ENCODE data around the gene TRIM15.

Gene TRIM15

DNA sequence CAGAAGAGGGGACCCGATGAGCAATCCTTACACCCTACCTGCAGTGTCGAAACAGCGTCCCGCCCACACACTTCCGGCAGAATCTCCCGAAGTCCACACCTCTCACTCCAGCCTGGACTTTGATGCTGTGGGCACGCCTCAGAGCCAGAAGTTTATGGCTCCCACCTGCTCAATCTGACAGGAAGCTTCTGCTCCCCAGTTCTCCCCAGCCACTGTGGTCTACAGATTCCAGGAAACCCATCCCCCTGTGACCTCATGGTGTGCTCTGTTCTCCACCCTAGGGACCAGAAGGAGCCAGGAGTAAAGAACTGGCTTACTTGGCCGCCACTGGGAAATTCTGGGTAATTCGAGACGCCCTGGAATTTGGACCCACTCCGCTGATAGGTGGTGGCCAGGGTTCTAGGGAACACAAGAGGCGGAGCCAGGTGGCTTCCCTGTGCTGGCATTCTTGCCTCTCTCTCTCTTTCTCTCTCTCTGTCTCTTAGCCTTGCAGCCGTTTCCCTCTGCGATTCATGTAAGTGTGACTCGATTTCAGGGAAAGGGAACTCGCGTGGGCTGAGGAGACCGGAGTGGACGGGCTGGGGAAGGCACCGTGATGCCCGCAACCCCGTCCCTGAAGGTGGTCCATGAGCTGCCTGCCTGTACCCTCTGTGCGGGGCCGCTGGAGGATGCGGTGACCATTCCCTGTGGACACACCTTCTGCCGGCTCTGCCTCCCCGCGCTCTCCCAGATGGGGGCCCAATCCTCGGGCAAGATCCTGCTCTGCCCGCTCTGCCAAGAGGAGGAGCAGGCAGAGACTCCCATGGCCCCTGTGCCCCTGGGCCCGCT, at the start of gene TRIM15 (continued):
- TF ChIP-seq SP3 (tag by site-specific recombination; IDR thresholded peaks at IDR 0.05) (peak; percentile 46), ZFP37 (tag by site-specific recombination; IDR thresholded peaks at IDR 0.05) (peak; percentile 12; the same call in 1 of the 2 replicates), ZNF600 (tag by site-specific recombination; IDR thresholded peaks at IDR 0.05) (peak; percentile 35; the same call in 1 of the 2 replicates), ZNF10 (tag by site-specific recombination; IDR thresholded peaks at IDR 0.05) (peak; percentile 4; the same call in 1 of the 2 replicates), GLI2 (tag by site-specific recombination; IDR thresholded peaks at IDR 0.05; ENCODE audit: borderline replicate concordance, low read depth) (no peak), ZBTB17 (tag by site-specific recombination; IDR thresholded peaks at IDR 0.05) (peak; percentile 49; the same call in 1 of the 2 replicates)
- TF ChIP-seq, protein P1, sequence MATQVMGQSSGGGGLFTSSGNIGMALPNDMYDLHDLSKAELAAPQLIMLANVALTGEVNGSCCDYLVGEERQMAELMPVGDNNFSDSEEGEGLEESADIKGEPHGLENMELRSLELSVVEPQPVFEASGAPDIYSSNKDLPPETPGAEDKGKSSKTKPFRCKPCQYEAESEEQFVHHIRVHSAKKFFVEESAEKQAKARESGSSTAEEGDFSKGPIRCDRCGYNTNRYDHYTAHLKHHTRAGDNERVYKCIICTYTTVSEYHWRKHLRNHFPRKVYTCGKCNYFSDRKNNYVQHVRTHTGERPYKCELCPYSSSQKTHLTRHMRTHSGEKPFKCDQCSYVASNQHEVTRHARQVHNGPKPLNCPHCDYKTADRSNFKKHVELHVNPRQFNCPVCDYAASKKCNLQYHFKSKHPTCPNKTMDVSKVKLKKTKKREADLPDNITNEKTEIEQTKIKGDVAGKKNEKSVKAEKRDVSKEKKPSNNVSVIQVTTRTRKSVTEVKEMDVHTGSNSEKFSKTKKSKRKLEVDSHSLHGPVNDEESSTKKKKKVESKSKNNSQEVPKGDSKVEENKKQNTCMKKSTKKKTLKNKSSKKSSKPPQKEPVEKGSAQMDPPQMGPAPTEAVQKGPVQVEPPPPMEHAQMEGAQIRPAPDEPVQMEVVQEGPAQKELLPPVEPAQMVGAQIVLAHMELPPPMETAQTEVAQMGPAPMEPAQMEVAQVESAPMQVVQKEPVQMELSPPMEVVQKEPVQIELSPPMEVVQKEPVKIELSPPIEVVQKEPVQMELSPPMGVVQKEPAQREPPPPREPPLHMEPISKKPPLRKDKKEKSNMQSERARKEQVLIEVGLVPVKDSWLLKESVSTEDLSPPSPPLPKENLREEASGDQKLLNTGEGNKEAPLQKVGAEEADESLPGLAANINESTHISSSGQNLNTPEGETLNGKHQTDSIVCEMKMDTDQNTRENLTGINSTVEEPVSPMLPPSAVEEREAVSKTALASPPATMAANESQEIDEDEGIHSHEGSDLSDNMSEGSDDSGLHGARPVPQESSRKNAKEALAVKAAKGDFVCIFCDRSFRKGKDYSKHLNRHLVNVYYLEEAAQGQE (tag by site-specific recombination; IDR thresholded peaks at IDR 0.05) = 0 out of 2 replicates have a peak, but pooled peaks have one; percentile 3
- TF ChIP-seq, protein P2, sequence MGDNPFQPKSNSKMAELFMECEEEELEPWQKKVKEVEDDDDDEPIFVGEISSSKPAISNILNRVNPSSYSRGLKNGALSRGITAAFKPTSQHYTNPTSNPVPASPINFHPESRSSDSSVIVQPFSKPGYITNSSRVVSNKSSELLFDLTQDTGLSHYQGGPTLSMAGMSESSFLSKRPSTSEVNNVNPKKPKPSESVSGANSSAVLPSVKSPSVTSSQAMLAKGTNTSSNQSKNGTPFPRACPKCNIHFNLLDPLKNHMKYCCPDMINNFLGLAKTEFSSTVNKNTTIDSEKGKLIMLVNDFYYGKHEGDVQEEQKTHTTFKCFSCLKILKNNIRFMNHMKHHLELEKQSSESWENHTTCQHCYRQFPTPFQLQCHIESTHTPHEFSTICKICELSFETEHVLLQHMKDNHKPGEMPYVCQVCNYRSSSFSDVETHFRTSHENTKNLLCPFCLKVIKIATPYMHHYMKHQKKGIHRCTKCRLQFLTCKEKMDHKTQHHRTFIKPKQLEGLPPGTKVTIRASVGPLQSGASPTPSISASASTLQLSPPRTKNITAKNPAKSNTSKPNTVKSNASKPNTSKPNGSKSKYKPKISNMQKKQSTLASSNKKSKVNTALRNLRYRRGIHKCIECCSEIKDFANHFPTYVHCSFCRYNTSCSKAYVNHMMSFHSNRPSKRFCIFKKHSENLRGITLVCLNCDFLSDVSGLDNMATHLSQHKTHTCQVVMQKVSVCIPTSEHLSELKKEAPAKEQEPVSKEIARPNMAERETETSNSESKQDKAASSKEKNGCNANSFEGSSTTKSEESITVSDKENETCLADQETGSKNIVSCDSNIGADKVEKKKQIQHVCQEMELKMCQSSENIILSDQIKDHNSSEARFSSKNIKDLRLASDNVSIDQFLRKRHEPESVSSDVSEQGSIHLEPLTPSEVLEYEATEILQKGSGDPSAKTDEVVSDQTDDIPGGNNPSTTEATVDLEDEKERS (tag by site-specific recombination; IDR thresholded peaks at IDR 0.05) = no peak
- TF ChIP-seq, protein P3, sequence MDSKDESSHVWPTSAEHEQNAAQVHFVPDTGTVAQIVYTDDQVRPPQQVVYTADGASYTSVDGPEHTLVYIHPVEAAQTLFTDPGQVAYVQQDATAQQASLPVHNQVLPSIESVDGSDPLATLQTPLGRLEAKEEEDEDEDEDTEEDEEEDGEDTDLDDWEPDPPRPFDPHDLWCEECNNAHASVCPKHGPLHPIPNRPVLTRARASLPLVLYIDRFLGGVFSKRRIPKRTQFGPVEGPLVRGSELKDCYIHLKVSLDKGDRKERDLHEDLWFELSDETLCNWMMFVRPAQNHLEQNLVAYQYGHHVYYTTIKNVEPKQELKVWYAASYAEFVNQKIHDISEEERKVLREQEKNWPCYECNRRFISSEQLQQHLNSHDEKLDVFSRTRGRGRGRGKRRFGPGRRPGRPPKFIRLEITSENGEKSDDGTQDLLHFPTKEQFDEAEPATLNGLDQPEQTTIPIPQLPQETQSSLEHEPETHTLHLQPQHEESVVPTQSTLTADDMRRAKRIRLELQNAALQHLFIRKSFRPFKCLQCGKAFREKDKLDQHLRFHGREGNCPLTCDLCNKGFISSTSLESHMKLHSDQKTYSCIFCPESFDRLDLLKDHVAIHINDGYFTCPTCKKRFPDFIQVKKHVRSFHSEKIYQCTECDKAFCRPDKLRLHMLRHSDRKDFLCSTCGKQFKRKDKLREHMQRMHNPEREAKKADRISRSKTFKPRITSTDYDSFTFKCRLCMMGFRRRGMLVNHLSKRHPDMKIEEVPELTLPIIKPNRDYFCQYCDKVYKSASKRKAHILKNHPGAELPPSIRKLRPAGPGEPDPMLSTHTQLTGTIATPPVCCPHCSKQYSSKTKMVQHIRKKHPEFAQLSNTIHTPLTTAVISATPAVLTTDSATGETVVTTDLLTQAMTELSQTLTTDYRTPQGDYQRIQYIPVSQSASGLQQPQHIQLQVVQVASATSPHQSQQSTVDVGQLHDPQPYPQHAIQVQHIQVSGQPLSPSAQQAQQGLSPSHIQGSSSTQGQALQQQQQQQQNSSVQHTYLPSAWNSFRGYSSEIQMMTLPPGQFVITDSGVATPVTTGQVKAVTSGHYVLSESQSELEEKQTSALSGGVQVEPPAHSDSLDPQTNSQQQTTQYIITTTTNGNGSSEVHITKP (tag by site-specific recombination; IDR thresholded peaks at IDR 0.05) = peak; percentile 65

DNA sequence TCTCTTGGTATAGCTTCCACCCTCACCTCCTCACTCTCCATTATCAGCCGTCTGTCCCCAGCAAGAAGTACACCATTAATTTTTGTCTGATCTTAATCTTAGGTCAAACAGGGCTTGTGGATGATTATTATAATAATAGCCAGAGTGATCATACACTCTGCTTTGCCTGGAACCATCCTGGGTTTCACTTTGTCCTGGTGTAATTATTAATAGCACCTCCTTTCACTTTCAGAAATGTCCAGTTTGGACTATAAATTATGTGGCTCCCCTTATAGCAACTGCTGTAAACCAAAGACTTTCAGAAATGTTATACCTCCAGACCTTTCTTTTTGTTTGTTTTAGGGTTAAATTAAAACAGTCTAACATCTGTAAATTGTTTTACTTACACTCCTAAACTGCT, 49.5 kb upstream of the TRIM15 start:
- no peaks in the 10 kb centered on the region for H3K36me3 ChIP-seq (ENCODE audit: control insufficient read depth in 2 of 2, insufficient read depth in 1 of 2, low read length in 2 of 2)
- no peak for TF ChIP-seq ZFP41 (tag by site-specific recombination; IDR thresholded peaks at IDR 0.05; ENCODE audit: borderline replicate concordance)
- no peak for TF ChIP-seq KLF8 (tag by site-specific recombination; IDR thresholded peaks at IDR 0.05)
- TF ChIP-seq WT1 (tag by site-specific recombination; IDR thresholded peaks at IDR 0.05) = no peak
- no peak for TF ChIP-seq ZNF747 (tag by site-specific recombination; IDR thresholded peaks at IDR 0.05)
- no peak for TF ChIP-seq ZNF768 (tag by site-specific recombination; IDR thresholded peaks at IDR 0.05)
- no peak for TF ChIP-seq ZNF785 (tag by site-specific recombination; IDR thresholded peaks at IDR 0.05)
- no peak for TF ChIP-seq SP2 (tag by site-specific recombination; IDR thresholded peaks at IDR 0.05)
- no peak overlapping the region for H3K4me3 ChIP-seq (ENCODE audit: low read depth, low read length)
- H3K4me1 ChIP-seq (ENCODE audit: control insufficient read depth, insufficient read depth, low read length) = no peaks in the 10 kb centered on the region
- H3K27ac ChIP-seq (ENCODE audit: extremely low read depth, low read depth, low read length) = no peak overlapping the region
- ChIA-PET POLR2A (no interaction called here), CTCF (interaction anchor here (5.6 to 6.8 kb wide), 2 partner anchors 10 to 17 kb away, joined by 34 to 78 read pairs; no protein-coding TSS in a partner anchor)
- H3K9me3 ChIP-seq (ENCODE audit: control insufficient read depth, insufficient read depth, low read depth, low read length) = no peaks in the 10 kb centered on the region

Measured in HEK293 (cell line).